NCI-H2227 treated with DMSO at 0.1 percent for 48 hours (cell line): ENCODE measurements around the gene TLE6.
"Not testable (repeated sequence)": the region's sequence is repeated elsewhere in the genome, so short reads cannot be mapped to it uniquely, and the experiment has no call there.

Experiments
- DNase-seq: peaks from one replicate; lab custom pipeline; 2025; lab: John Stamatoyannopoulos, UW

TLE6 gene

GRCh38 chr19:3004522-3004921 lies 27.2 kb downstream of the TLE6 start:
- no peak for DNase-seq

GRCh38 chr19:3005345-3005744 lies 28.0 kb downstream of the TLE6 start:
- DNase-seq, result no peak

- no peak for DNase-seq
Observed at GRCh38 chr19:3006075-3006767, 28.9 kb downstream of the TLE6 start.

GRCh38 chr19:3007975-3008374 lies 30.6 kb downstream of the TLE6 start:
- DNase-seq, result no peak

- no peak for DNase-seq
Observed at GRCh38 chr19:3008994-3009393, 31.6 kb downstream of the TLE6 start.

- DNase-seq, result no peak
Observed at GRCh38 chr19:3010871-3011270, 33.5 kb downstream of the TLE6 start.

GRCh38 chr19:3012059-3012458 lies 34.7 kb downstream of the TLE6 start:
- not testable (repeated sequence) for DNase-seq

GRCh38 chr19:3012621-3013262 lies 35.4 kb downstream of the TLE6 start:
- no peak for DNase-seq

- DNase-seq, result no peak
Observed at GRCh38 chr19:3013263-3013725, 35.9 kb downstream of the TLE6 start.

GRCh38 chr19:3014135-3014534 lies 36.8 kb downstream of the TLE6 start:
- DNase-seq, result no peak

GRCh38 chr19:3015126-3016057 lies 38.0 kb downstream of the TLE6 start:
- no peak for DNase-seq

- DNase-seq, result no peak
Observed at GRCh38 chr19:3017923-3018322, 40.6 kb downstream of the TLE6 start.

- DNase-seq, result no peak
Observed at GRCh38 chr19:3019211-3019854, 42.0 kb downstream of the TLE6 start.

GRCh38 chr19:3020321-3020960 lies 43.1 kb downstream of the TLE6 start:
- no peak for DNase-seq

GRCh38 chr19:3024509-3024869 lies 47.1 kb downstream of the TLE6 start:
- DNase-seq, result no peak

- no peak for DNase-seq
Observed at GRCh38 chr19:3024870-3025548, 47.6 kb downstream of the TLE6 start.

GRCh38 chr19:3025549-3025886 lies 48.2 kb downstream of the TLE6 start:
- no peak for DNase-seq

- no peak for DNase-seq
Observed at GRCh38 chr19:3026768-3027167, 49.4 kb downstream of the TLE6 start.

GRCh38 chr19:3027292-3027691 lies 49.9 kb downstream of the TLE6 start:
- no peak for DNase-seq

- DNase-seq, result no peak
Observed at GRCh38 chr19:3027981-3028304, 50.6 kb downstream of the TLE6 start.

GRCh38 chr19:3028305-3029064 lies 51.1 kb downstream of the TLE6 start:
- no peak for DNase-seq
